GM23248 (cell line): ENCODE data around the gene KRTAP4-8.

Experiments
- EZH2 ChIP-seq: fragments of 200-600 bp; sonication (generic); IDR thresholded peaks from 2 replicates; pipeline ENCODE4 v1.6.1; 2018; ENCODE audit warnings: antibody characterized with exemption, mild to moderate bottlenecking; ENCODE audit not compliant: insufficient read depth, poor library complexity, severe bottlenecking
- EZH2phosphoT487 ChIP-seq: fragments of 200-600 bp; sonication (generic); IDR thresholded peaks from 2 replicates; pipeline ENCODE4 v1.6.1; 2018; ENCODE audit warnings: antibody characterized with exemption, moderate library complexity, mild to moderate bottlenecking, low read depth; ENCODE audit not compliant: insufficient read depth

DNA sequence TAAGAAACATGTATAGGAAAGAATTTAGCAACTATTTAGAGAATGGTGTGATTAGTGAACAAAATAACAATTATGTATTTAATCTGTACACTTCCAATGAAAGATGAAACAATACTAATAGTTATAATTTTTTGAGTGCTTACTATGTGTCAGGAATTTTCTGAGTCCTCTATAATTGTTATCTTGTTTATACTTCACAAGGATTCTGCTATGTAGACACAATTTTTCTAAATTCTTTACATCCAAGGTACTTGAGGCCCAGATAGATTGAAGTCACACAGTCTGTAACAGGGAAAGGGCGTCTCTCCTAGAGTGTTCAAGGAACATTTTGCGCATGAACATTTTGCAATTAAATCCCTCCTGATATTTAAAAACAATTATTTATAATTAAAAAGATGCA, 27.1 kb upstream of the KRTAP4-8 start:
- no peak for TF ChIP-seq EZH2phosphoT487
- TF ChIP-seq EZH2, result no peak
